Measurements from ENCODE around the gene GSK3A. TPM values are rescaled to one million over a fixed set of nuclear protein-coding genes. Genes with fewer than 3 reads are reported as not detected.

The GSK3A gene
- total and polyA plus RNA-seq, 7 donors: 48.7 to 117 (median 64.8) TPM

GRCh38 chr19:42281827-42282762, 39.7 kb upstream of the GSK3A start:
- TF ChIP-seq, protein P1, sequence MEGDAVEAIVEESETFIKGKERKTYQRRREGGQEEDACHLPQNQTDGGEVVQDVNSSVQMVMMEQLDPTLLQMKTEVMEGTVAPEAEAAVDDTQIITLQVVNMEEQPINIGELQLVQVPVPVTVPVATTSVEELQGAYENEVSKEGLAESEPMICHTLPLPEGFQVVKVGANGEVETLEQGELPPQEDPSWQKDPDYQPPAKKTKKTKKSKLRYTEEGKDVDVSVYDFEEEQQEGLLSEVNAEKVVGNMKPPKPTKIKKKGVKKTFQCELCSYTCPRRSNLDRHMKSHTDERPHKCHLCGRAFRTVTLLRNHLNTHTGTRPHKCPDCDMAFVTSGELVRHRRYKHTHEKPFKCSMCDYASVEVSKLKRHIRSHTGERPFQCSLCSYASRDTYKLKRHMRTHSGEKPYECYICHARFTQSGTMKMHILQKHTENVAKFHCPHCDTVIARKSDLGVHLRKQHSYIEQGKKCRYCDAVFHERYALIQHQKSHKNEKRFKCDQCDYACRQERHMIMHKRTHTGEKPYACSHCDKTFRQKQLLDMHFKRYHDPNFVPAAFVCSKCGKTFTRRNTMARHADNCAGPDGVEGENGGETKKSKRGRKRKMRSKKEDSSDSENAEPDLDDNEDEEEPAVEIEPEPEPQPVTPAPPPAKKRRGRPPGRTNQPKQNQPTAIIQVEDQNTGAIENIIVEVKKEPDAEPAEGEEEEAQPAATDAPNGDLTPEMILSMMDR (IDR thresholded peaks at IDR 0.05): no peak
- ATAC-seq (no peak), DNase-seq (peak in 1 of 2 donors; percentile 65)
- no peaks in the 10 kb centered on the region for H3K27me3 ChIP-seq (ENCODE audit: insufficient read depth in 3 of 3, low read length in 2 of 3)
- 33 to 46% (median 40%) methylated on average over 7 of the region's 7 CpGs for WGBS, 3 donors
- H3K4me3 ChIP-seq: peak overlapping the region; percentile 77
- H3K36me3 ChIP-seq (ENCODE audit: insufficient read depth in 1 of 2, low read depth in 1 of 2): peaks cover 3 to 4% of the 10 kb centered on the region in 2 donors
- peak overlapping the region; percentile 91 for H3K27ac ChIP-seq
- intact Hi-C loops (cut with DNase I): no loop called here
- peaks cover 70% of the 10 kb centered on the region for H3K4me1 ChIP-seq
- no peaks in the 10 kb centered on the region for H3K9me3 ChIP-seq

DNA sequence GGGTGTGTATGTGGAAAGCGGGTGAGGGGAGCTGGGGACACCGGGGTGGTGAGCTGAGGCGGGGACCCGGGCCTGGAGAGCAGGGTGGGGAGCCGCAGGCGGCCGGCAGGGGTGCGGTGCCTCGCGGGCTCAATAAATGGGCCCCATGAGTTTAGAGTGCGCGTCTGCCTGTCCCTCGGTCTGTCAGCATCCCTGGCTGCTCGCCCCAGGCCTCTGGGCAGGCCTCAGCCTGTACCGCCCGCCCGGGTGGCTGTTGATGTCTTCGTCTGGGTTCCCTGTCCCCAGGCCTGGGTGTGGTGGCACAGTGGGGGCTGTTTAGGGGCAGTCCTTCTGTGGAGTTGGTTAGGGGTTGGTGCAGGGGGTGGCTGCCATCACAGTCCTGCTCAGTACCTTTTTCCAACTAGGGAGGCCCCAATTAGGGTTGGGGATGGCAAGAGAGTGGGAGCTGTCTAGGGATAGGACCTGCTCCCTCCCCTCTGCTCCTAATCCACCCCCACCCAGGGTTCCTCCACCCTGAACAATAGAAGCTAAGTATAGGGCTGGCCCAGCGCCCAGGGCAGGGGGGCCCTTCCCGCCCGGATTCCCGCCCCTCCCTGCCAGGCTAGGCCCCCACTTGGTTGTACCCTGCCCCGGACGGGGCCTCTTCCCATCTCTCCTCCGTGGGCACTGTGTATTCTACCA, 38.9 kb upstream of the GSK3A start:
- H3K4me1 ChIP-seq: peaks cover 71% of the 10 kb centered on the region
- H3K27ac ChIP-seq: peak overlapping the region; percentile 91
- TF ChIP-seq, protein P1 (IDR thresholded peaks at IDR 0.05): no peak
- no peaks in the 10 kb centered on the region for H3K9me3 ChIP-seq
- WGBS, 3 donors: 13 to 16% (median 15%) methylated on average over 21 to 25 of the region's 25 CpGs
- H3K27me3 ChIP-seq (ENCODE audit: insufficient read depth in 3 of 3, low read length in 2 of 3): no peaks in the 10 kb centered on the region
- H3K4me3 ChIP-seq: peak overlapping the region; percentile 77
- ATAC-seq: no peak
- peak; percentile 64 to 76 for DNase-seq
- intact Hi-C loops (cut with DNase I): no loop called here
- H3K36me3 ChIP-seq (ENCODE audit: insufficient read depth in 1 of 2, low read depth in 1 of 2): peaks cover 0 to 7% of the 10 kb centered on the region in 2 donors

GRCh38 chr19:42280815-42281145, 38.4 kb upstream of the GSK3A start:
- ATAC-seq (peak; percentile 38 to 59 (median 47)), DNase-seq (peak; percentile 73 to 78)
- Histone ChIP-seq H3K4me1 (peaks cover 71% of the 10 kb centered on the region), H3K27me3 (ENCODE audit: insufficient read depth in 3 of 3, low read length in 2 of 3) (no peaks in the 10 kb centered on the region), H3K9me3 (no peaks in the 10 kb centered on the region), H3K4me3 (peak overlapping the region; percentile 77), H3K27ac (peak overlapping the region; percentile 91), H3K36me3 (ENCODE audit: insufficient read depth in 1 of 2, low read depth in 1 of 2) (peaks cover 0 to 7% of the 10 kb centered on the region in 2 donors)
- 0 to 2% (median 1%) methylated on average over 9 to 20 of the region's 20 CpGs for WGBS, 3 donors
- TF ChIP-seq, protein P1 (IDR thresholded peaks at IDR 0.05): no peak
- intact Hi-C loops (cut with DNase I): no loop called here

GRCh38 chr19:42279902-42280814, 37.8 kb upstream of the GSK3A start:
- WGBS, 3 donors: 0% methylated on average over 54 to 88 of the region's 89 CpGs
- Histone ChIP-seq H3K36me3 (ENCODE audit: insufficient read depth in 1 of 2, low read depth in 1 of 2) (peaks cover 0 to 12% of the 10 kb centered on the region in 2 donors), H3K4me3 (peak overlapping the region; percentile 77), H3K27ac (peak overlapping the region; percentile 91), H3K4me1 (peaks cover 71% of the 10 kb centered on the region), H3K9me3 (no peaks in the 10 kb centered on the region), H3K27me3 (ENCODE audit: insufficient read depth in 3 of 3, low read length in 2 of 3) (no peaks in the 10 kb centered on the region)
- ATAC-seq (peak; percentile 58 to 75 (median 64)), DNase-seq (peak; percentile 93)
- intact Hi-C loops (cut with DNase I): loop anchor here in 1 of 2 donors (2.0 kb wide), 1 partner anchor 33 kb away; no protein-coding TSS in a partner anchor
- TF ChIP-seq, protein P1 (IDR thresholded peaks at IDR 0.05): peak; percentile 92
